Neural cell (in vitro differentiated cells): ENCODE measurements around the gene PLXNA4. TPM values are rescaled to one million over a fixed set of nuclear protein-coding genes. Genes with fewer than 3 reads are reported as not detected.

ENCODE experiments used
- H2AFZ ChIP-seq: fragments of 200-600, 300-800 bp; sonication (generic), shearing (Covaris generic); 2 replicates; pipeline ENCODE4 v1.6.0; 2014; ENCODE audit warnings: low read depth, mild to moderate bottlenecking, antibody characterized with exemption, low read length, moderate library complexity
- H3F3A ChIP-seq: fragments of 200-600 bp; shearing (Covaris generic); 2 replicates; pipeline ENCODE4 v1.6.1; 2016; ENCODE audit warnings: mild to moderate bottlenecking, moderate library complexity, mixed read lengths, antibody characterized with exemption, low read length; ENCODE audit not compliant: insufficient read depth, poor library complexity, severe bottlenecking
- H3K27ac ChIP-seq: fragments of 200-600, 300-800 bp; sonication (generic), shearing (Covaris generic); 2 replicates; pipeline ENCODE4 v1.5.1; 2014; ENCODE audit warnings: mild to moderate bottlenecking, low read length, moderate library complexity
- H3K27me3 ChIP-seq: fragments of 300-800, 200-600 bp; sonication (generic), shearing (Covaris generic); 2 replicates; pipeline ENCODE4 v1.6.0; 2014; ENCODE audit warnings: mild to moderate bottlenecking, low read depth, low read length, moderate library complexity; ENCODE audit not compliant: insufficient read depth
- H3K36me3 ChIP-seq: fragments of 300-800, 200-600 bp; sonication (generic), shearing (Covaris generic); 2 replicates; pipeline ENCODE4 v1.5.1; 2014; ENCODE audit warnings: mild to moderate bottlenecking, antibody characterized with exemption, low read length, moderate library complexity; ENCODE audit not compliant: insufficient read depth
- H3K4me2 ChIP-seq: fragments of 300-800, 200-600 bp; sonication (generic), shearing (Covaris generic); 2 replicates; pipeline ENCODE4 v1.6.0; 2014; ENCODE audit warnings: mild to moderate bottlenecking, low read length
- H3K4me3 ChIP-seq: fragments of 300-800, 200-600 bp; sonication (generic), shearing (Covaris generic); 2 replicates; pipeline ENCODE4 v1.5.1; 2014; ENCODE audit warnings: mild to moderate bottlenecking, low read length, moderate library complexity
- H3K79me2 ChIP-seq: fragments of 200-600 bp; shearing (Covaris generic); replicated peaks from 2 replicates; pipeline ENCODE4 v1.6.0; 2014; ENCODE audit warnings: mild to moderate bottlenecking, low read length, moderate library complexity; ENCODE audit not compliant: insufficient read depth
- H3K9ac ChIP-seq: fragments of 300-800, 200-600 bp; sonication (generic), shearing (Covaris generic); 2 replicates; pipeline ENCODE4 v1.6.1; 2016; ENCODE audit warnings: mild to moderate bottlenecking, low read length, mixed read lengths
- H3K9me2 ChIP-seq: fragments of 200-600 bp; shearing (Covaris generic); 2 replicates; pipeline ENCODE4 v1.6.1; 2016; ENCODE audit warnings: mild to moderate bottlenecking, low read length, mixed read lengths; ENCODE audit not compliant: insufficient read depth
- H3K9me3 ChIP-seq: fragments of 200-600, 300-800 bp; sonication (generic), shearing (Covaris generic); 2 replicates; pipeline ENCODE4 v1.6.1; 2016; ENCODE audit warnings: mild to moderate bottlenecking, mixed run types, low read length, moderate library complexity, mixed read lengths
- H4K20me1 ChIP-seq: fragments of 200-600 bp; shearing (Covaris generic); 2 replicates; pipeline ENCODE4 v1.6.1; 2016; ENCODE audit warnings: mild to moderate bottlenecking, mixed run types; ENCODE audit not compliant: insufficient read depth
- EP300 ChIP-seq: fragments of 450-650 bp; conservative IDR thresholded peaks from 2 replicates; pipeline ENCODE4 v1.6.1; 2014; ENCODE audit warnings: antibody characterized with exemption, mild to moderate bottlenecking, moderate library complexity; ENCODE audit not compliant: poor library complexity, severe bottlenecking
- EZH2 ChIP-seq: fragments of 200-600, 300-800 bp; shearing (Covaris generic), sonication (generic); IDR thresholded peaks from 2 replicates; pipeline ENCODE4 v1.6.1; 2014; ENCODE audit warnings: antibody characterized with exemption, low read length, borderline replicate concordance, mild to moderate bottlenecking; ENCODE audit not compliant: insufficient read depth, poor library complexity, severe bottlenecking
- MXI1 ChIP-seq: fragments of 450-650 bp; conservative IDR thresholded peaks from 2 replicates; pipeline ENCODE4 v1.6.1; 2014; ENCODE audit warnings: antibody characterized with exemption, mild to moderate bottlenecking; ENCODE audit not compliant: poor library complexity, severe bottlenecking
- POLR2AphosphoS5 ChIP-seq: IDR thresholded peaks from 2 replicates; pipeline ENCODE4 v1.6.1; 2012
- RAD21 ChIP-seq: fragments of 450-650 bp; conservative IDR thresholded peaks from 2 replicates; pipeline ENCODE4 v1.6.1; 2014; ENCODE audit warnings: antibody characterized with exemption, mild to moderate bottlenecking, moderate library complexity
- REST ChIP-seq: IDR thresholded peaks from 2 replicates; pipeline ENCODE4 v1.6.1; 2012; ENCODE audit warnings: borderline replicate concordance
- SMC3 ChIP-seq: fragments of 450-650 bp; conservative IDR thresholded peaks from 2 replicates; pipeline ENCODE4 v1.6.1; 2014; ENCODE audit warnings: antibody characterized with exemption, mild to moderate bottlenecking, moderate library complexity; ENCODE audit not compliant: poor library complexity
- TAF1 ChIP-seq: IDR thresholded peaks from 2 replicates; pipeline ENCODE4 v1.6.1; 2012; ENCODE audit warnings: low read depth
- polyA plus RNA-seq: library from polyadenylated mRNA; depleted of rRNA; stranded (reverse); fragments of >200 nt; gene quantifications from 2 replicates; pipeline ENCODE4 v1.2.3, GENCODE V29; 2014
- TF ChIP-seq, protein P1 (sequence below): fragments of 450-650 bp; IDR thresholded peaks from 2 replicates; pipeline ENCODE4 v1.5.1; 2014; ENCODE audit warnings: antibody characterized with exemption, mild to moderate bottlenecking, moderate library complexity; ENCODE audit not compliant: poor library complexity, severe bottlenecking

PLXNA4 gene
- polyA plus RNA-seq, 1 donor from 2014 or later: 7.2 TPM

DNA sequence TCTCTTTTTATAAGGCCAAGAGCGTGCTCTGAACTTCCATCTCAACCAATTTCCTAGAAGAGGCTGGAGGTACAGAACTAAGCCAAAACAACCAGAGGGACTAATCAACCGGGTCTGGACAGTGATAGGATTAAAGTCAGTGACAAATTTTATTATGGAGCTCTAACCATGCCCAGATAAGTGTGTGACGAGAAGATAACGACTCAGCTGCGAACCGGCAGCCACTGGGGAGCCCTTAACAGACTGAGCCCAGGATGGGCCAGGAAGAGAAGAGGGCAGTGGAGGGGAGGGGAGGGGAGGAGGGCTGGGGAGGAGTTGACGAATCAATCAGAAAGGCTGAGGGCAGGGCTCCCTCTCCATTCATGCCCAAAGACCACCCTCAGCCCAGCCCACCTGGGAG lies 119.9 kb downstream of the PLXNA4 start:
- H3K9me3 ChIP-seq: no peaks in the 10 kb centered on the region
- H2AFZ ChIP-seq: no peak overlapping the region
- H3K27me3 ChIP-seq: no peaks in the 10 kb centered on the region
- no peaks in the 10 kb centered on the region for H3K36me3 ChIP-seq
- H3K9ac ChIP-seq: no peak overlapping the region
- no peak overlapping the region for H3K27ac ChIP-seq
- H4K20me1 ChIP-seq: no peaks in the 10 kb centered on the region
- no peak overlapping the region for H3K4me2 ChIP-seq
- no peaks in the 10 kb centered on the region for H3K79me2 ChIP-seq
- H3K9me2 ChIP-seq: no peaks in the 10 kb centered on the region
- H3K4me3 ChIP-seq: no peak overlapping the region
- H3F3A ChIP-seq: no peaks in the 10 kb centered on the region
- TF ChIP-seq REST: no peak
- TF ChIP-seq EZH2: no peak
- TF ChIP-seq POLR2AphosphoS5: no peak
- no peak for TF ChIP-seq MXI1
- TF ChIP-seq, protein P1, sequence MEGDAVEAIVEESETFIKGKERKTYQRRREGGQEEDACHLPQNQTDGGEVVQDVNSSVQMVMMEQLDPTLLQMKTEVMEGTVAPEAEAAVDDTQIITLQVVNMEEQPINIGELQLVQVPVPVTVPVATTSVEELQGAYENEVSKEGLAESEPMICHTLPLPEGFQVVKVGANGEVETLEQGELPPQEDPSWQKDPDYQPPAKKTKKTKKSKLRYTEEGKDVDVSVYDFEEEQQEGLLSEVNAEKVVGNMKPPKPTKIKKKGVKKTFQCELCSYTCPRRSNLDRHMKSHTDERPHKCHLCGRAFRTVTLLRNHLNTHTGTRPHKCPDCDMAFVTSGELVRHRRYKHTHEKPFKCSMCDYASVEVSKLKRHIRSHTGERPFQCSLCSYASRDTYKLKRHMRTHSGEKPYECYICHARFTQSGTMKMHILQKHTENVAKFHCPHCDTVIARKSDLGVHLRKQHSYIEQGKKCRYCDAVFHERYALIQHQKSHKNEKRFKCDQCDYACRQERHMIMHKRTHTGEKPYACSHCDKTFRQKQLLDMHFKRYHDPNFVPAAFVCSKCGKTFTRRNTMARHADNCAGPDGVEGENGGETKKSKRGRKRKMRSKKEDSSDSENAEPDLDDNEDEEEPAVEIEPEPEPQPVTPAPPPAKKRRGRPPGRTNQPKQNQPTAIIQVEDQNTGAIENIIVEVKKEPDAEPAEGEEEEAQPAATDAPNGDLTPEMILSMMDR: no peak
- TF ChIP-seq RAD21: no peak
- no peak for TF ChIP-seq TAF1
- no peak for TF ChIP-seq SMC3
- TF ChIP-seq EP300: no peak

- H3K9me3 ChIP-seq: no peaks in the 10 kb centered on the region
- no peak overlapping the region for H3K4me3 ChIP-seq
- H4K20me1 ChIP-seq: no peaks in the 10 kb centered on the region
- H3K27me3 ChIP-seq: no peaks in the 10 kb centered on the region
- H2AFZ ChIP-seq: no peak overlapping the region
- no peak overlapping the region for H3K9ac ChIP-seq
- no peaks in the 10 kb centered on the region for H3F3A ChIP-seq
- no peaks in the 10 kb centered on the region for H3K79me2 ChIP-seq
- H3K4me2 ChIP-seq: no peak overlapping the region
- H3K36me3 ChIP-seq: no peaks in the 10 kb centered on the region
- no peaks in the 10 kb centered on the region for H3K9me2 ChIP-seq
- TF ChIP-seq TAF1 (no peak), MXI1 (no peak), REST (no peak), POLR2AphosphoS5 (no peak), EP300 (no peak), EZH2 (no peak), SMC3 (no peak), RAD21 (no peak)
- TF ChIP-seq, protein P1: no peak
- no peak overlapping the region for H3K27ac ChIP-seq
These were observed 120.9 kb downstream of the PLXNA4 start for GRCh38 chr7:132455378-132455777.
